NCI-H82 treated with DMSO at 0.1 percent for 48 hours (cell line): Measurements from ENCODE around the gene CEP170B.

Experiments used
- DNase-seq: peaks from one replicate; lab custom pipeline; 2025; ENCODE audit not compliant: unreplicated experiment; lab: John Stamatoyannopoulos, UW

CEP170B gene

DNA sequence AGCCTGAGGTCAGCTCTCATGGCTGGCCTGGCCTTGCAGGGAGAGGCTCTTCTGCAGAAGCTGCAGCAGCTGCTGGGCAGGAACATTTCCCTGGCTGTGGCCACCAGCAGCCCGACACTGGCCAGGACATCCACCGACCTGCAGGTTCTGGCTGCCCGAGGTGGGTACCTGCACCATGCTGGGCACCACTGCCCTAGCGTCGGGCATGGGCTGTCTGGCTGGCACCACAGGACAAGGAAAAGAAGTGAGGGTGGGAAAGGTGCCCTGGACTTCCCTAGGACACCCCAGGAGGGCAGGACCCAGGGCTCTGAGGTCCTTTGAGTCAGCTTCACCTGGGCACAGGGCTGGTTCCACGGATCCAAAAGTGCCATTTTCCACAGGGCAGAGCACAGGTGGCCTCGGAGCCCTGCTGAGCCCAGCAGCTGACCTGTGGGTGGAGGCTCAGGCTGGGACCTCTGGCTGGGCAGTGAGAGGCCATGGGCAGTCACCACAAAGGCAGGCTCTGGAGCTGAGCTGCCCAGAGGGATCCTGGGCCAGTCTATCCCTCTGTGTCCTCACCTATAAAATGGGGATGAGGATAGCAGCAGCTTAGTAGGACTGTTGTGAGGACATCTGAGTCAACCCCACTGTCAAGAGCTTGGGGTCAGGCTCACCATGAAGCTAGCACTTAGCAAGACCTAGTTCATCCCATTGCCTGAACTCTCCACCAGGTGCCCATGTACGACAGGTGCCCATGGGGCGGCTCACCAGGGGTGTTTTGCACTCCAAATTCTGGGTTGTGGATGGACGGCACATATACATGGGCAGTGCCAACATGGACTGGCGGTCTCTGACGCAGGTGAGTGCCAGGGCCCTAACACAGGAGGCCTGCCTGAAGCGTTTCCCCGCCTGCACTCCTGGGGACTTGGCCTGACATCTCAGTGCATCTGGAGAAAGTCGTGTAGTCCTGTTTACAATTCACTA is 64.5 kb downstream of the CEP170B start:
- no peak for DNase-seq

DNA sequence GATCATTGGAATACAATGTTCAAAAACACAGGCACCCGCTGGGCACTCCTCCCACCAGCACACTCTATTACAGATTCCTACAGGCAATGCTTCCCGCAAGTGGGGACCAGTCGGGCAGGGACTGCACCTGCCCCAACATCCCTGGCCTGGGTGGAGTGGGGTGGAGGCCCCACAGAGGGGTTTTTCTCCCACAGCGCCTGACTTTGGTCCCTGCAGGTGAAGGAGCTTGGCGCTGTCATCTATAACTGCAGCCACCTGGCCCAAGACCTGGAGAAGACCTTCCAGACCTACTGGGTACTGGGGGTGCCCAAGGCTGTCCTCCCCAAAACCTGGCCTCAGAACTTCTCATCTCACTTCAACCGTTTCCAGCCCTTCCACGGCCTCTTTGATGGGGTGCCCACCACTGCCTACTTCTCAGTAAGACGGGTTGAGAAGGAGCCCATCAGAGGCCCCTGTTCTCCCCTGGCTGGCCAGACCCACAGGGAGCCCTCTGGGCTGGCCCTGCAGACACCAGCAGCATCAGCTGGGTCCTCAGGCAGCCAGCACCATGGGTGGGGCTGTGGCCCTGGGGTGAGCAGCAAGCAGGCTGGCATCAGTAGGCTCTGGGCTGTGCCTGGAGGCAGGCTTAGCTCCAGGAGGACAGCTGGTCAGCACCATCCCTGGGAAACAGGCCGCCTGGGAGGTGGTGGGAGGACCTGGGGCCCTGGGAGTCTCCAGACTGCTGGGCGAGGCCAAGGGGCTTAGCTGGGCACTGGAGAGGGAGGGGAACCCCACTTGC is 65.6 kb downstream of the CEP170B start:
- no peak for DNase-seq

DNA sequence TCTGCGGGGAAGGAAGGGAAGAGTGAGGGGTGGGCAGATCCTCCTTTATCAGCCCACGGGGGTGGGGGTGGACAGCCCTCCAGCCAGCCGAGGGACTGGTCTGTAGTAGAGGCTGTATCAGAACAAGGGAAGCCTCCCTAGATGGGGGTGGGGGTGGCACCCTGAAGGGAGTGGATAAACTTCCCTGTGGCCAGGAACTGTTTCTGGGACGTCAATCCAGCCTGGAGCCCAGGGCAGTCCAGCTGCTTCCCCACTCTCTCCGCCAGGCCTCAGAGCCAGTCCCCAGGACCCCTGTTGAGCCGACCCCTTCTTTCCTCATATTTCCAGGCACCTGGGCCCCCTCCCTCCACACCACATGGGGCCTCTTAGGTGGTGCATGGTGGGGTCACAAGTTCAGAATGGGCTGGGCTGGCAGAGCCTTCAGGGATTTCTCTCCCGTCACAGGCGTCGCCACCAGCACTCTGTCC is 66.3 kb downstream of the CEP170B start:
- no peak for DNase-seq

DNA sequence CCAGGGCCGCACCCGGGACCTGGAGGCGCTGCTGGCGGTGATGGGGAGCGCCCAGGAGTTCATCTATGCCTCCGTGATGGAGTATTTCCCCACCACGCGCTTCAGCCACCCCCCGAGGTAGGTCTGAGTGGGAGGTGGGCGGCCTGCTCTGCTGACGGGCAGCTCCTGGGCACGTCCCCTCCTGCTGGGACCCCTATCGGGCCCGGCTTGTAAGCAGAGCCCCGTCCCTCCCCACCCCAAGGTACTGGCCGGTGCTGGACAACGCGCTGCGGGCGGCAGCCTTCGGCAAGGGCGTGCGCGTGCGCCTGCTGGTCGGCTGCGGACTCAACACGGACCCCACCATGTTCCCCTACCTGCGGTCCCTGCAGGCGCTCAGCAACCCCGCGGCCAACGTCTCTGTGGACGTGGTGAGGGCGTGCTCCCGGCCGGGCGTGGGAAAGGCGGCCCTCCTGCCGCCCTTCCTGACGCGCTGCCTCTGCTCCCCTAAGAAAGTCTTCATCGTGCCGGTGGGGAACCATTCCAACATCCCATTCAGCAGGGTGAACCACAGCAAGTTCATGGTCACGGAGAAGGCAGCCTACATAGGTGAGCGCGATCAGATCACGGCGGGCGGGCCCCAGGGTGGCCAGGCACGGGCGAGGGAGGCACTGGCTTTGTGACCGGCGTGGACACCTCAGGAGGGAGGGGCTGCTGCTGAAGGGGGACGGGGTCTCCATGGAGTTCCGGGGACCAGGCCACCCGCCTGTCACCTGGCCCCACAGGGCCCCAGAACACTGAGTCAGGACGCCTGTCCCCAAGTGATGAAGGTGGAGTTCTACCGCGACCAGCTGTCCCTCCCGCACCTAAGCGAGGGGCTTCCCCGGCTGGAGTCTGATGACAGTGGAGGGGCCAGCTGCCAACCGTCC is 67.0 kb downstream of the CEP170B start:
- no peak for DNase-seq

DNA sequence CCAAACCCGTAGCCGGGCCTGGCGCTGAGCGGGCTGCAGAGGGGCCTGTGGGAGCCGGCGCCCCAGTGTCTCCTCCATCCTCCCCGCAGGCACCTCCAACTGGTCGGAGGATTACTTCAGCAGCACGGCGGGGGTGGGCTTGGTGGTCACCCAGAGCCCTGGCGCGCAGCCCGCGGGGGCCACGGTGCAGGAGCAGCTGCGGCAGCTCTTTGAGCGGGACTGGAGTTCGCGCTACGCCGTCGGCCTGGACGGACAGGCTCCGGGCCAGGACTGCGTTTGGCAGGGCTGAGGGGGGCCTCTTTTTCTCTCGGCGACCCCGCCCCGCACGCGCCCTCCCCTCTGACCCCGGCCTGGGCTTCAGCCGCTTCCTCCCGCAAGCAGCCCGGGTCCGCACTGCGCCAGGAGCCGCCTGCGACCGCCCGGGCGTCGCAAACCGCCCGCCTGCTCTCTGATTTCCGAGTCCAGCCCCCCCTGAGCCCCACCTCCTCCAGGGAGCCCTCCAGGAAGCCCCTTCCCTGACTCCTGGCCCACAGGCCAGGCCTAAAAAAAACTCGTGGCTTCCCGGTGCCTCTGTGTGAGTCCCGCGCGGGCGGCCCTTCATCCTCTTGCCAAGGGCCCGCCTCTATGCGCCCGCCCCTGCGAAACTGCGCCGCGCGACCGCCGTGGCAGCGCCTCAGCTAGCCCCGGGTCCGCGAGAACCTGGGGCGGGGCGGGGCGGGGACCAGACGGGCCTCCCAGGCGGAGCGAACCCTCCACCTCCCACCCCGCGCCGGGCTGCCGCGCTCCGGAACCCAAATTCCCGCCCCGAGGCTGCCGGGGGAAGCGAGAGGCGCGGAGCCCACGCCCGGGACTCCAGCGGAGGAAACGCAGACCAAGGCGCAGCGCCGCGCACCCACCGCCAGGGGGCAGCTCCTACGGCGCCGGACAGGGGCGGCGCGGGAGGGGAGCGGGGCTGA is 67.9 kb downstream of the CEP170B start:
- peak; percentile 39 for DNase-seq

DNA sequence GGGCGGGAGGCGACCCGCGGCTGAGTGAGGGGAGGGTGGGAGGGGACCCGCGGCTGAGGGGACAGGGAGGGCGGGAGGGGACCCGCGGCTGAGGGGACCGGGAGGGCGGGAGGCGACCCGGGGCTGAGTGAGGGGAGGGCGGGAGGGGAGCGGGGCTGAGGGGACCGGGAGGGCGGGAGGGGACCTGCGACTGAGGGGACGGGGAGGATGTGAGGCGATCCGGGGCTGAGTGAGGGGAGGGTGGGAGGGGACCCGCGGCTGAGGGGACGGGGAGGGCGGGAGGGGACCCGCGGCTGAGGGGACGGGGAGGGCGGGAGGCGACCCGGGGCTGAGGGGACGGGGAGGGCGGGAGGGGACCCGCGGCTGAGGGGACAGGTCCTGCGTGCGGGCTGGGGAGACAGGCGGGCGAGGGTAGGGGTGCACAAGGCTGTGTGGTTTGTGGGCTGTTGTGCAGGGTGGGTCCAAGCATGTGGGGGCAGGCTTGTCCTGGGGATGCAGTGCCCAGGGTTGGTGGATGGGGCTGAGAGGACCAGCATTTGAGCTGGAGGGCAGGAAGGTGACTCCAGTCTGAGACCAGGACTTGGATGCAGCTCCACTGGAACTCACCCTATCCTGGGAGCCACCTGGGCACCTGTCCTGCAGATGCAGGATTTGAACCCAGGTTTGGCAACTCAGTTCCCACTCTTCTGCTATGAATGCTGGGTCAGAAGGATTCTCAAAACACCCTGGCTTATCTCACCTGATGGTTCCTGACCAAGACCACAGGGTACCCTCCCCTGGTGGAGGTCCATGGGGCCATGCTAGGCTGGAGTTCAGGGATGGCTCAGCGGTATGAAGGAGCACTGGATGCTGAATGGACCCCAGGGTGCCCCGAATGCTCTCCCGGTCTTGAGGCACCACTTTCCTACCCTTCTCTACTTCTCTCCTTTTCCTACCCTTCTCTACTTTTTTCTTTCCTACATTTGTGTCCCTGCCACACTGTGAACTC is 69.0 kb downstream of the CEP170B start:
- DNase-seq, result no peak

DNA sequence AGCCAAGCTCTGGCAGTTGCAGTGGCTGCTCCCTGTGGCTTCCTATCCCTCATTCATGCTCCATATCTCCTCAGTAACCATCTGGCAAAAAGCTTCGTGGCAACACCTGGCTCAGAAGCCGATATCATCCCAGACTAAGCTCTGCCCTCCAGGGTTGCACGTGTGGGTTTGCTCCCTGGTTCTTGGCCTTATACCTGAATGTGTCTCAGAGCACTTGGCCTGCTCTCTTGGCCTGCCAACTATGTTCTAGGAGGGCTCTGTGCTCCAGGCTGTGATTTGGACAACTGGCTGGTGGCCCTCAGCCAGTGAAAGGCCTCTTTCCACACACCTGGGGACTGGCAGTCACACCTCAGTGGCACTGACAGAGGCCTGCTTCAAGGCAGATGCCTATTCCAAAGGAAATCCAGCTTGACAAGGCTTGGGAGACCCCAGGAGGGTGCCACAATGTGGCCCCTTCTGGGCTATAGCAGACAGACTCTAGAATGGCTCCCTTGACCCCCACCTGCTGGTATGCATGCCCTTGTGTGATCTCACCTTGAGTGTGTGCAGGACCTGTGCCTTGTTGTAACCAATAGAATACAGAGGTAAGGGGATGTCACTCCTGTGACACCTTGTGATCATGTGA is 70.1 kb downstream of the CEP170B start:
- no peak for DNase-seq

DNA sequence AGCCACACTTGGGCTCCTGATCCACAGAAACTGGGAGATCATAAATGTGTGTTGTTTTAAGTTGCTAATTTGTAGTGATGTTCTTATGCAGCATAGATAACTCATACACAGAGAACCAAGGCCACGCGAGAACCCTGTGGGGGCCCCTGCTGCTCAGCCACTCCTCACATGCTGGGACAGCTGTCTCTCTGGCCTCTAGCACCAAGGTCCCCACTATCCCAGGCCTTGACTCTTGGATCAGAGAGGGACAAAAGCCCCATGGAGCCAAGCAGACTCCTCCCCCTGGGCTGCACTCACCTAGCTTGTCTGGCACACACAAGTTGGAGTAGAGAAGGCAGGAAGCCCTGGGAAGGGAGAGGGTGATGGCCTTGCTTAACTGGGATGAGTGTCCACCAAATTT is 70.9 kb downstream of the CEP170B start:
- no peak for DNase-seq

DNA sequence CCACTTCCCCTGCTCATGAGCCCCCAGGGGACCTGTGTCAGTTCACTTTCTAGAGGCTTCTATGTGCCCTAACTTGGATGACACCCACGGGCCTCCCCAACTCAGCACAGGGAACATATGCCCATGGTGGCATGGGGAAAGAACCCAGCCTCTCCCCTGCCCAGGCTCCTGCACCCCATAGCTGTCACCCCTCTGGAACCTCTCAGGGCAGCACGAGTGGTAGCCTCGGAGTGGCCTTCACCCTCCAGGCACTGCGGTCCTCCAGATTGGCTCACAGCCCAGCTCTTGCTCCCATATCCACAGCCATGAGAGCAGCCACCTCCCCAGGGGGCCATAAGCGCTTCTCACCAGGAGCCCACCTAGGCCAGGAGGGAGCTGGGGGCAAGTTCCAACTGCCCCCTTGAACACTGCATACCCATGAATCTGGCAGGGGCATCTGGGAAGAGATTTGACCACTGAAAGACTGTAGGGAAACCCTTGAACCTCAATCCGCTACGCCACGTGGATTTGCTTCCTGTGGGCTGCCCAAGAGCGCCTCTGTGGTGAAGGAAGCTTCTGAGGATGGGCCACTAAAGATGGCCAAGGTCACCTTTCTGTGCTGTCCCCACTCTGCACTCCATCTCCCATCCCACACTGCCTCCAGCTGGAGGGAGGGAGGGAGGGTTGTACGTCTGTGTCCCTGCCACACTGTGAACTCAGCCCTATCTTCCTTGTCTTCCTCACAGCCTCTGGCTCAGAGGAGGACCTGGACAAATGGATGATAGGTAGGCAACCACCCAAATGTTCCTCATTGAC is 71.5 kb downstream of the CEP170B start:
- no peak for DNase-seq

DNA sequence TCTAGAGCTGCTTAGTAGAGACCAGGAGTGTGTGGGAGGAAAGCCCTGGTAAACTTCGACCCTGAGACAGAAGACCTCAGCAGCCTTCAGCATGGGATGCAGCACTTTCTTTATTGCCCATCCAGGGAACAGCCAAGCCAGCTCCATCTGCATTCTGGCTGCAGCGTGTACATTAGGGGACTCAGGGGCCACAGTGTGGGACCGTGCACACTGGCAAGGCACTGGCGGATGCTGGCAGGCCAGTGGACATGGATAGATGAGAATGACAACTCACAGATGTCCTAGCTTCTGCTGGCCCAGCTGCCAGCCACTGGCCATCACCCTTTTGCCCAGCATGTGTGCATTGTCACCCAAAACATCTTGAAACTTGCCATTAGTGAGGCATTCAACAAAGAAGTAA is 72.1 kb downstream of the CEP170B start:
- DNase-seq, result no peak

DNA sequence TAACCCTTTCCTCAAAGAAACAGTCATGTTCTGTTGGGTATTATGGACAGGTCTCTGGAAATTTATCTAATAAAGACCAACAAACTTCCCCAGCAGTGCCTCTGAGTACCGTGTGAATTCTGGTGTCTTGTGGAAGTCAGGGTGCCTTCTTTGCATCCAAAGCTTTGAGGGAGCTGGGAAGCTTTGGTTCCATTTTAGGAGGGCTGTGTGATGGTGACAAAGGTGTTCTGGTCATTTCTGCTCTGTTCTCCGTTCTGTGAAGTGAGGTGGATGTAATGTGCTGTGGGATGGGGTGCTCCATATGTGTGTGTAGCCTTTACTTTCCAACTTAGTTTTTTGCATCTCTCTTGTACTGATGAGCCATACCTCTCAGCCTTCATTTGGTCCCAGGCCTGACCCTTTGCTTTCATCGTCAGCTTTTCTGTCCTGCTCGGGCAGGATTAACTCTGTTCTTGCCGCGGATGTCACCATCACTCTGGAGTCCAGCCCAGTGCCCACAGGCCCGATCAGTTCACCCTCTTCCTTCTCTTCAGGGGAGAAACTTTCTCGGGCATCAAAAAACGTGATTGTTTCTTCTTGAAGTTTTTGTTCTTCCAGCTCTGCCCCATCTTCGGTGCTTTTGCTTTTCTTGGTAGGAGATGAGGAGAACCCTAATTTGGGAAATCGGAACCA is 72.8 kb downstream of the CEP170B start:
- no peak for DNase-seq

DNA sequence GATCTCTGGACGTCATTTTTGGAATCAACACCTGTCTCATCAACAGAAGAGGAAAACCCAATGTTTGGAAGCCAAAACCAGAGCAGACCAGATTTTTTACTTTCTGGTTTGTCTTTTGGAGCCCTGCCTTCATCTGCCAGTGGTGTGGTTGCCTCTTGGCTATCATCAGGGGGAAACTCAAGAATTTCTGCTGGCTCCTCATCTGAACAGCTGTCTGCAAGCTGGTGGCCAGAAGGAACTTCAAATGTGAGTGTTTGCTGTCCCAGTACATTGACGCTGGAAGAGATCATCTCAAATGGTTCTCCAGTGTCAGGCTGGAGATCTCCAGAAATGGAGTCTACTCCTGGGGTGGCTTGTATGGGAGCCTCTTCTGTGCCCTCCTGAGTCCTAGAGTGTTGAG is 73.4 kb downstream of the CEP170B start:
- DNase-seq, result no peak

DNA sequence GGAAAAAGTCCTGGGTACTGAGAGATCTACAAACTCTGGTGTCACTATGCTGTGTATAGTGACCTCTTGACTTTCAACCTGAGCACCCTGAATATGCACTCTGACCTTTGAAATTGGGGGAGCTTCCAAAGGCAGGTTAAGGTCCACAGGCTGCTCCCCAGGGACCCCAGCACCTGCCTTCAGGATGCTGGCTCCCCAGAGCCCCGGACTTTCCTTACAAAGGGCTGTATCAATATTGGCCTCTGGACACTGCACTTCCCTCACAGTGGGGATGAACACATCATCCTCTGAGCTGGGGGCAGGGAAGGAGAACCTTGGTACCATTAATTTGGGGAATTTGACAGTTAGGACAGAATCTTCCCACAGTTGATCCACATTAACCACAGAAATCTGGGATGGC is 73.9 kb downstream of the CEP170B start:
- no peak for DNase-seq

DNA sequence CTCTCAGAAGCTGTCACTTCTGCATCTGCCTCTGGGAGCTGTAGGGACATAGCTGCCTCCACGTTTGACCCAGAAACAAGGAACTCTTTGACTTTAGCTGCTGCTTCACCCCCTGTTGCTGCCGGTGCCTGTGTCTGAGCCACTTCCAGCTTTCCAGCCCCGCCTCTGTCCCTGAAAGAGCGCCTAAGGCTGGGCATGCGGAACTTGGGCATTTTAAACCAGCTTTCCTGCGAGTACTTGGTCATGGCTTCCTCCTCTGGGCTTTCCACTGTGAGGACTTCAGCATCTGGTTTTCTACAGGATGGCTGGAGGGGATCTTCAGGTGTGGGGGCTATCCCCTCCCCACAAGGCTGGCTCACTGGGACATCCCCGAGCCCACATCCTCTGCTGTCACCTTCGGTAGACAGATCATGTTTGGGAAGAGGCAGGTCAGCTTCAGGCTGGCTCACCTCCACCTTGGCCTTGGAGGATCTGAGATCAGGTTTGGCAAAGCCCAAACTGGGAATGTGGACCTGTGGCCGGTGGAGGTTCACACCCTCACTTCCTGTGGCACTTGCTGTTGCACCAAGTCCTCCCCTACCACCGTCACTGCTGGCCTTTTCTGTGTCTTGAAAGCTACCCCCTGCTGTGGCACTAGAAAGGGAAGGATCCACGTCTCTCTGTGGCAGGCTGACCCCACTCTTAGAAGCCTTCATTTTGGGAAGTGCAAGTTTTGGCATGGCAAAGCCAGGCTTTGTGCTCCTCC is 74.8 kb downstream of the CEP170B start:
- no peak for DNase-seq

DNA sequence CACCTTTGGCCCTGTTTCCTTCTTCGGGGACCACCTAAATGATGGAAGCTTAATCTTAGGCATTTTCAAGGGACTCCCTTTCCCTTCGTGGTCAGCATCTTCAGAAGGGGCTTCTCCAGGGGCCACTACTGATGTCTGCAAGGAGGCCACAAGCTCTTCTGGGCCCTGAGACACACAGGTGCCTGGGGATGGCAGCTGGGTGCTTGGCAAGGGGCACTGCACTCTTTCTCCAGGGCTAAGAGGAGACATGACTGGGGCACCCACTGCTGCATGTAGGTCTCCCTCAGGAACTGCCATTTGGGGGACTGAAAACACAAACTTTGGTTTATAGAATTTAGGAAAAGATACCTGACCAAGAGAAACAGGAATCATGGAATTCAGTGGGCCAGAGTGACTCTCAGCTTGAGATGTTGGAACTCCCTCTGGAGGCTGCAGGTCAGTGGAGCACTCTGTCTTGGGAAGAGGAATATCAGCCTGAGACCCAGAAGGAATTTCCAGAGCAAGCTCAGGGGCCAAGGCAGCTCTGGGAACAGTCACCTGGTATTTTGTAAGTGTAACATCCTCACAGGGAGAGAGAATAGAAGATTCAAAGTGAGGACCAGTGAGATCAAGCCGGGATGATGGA is 75.6 kb downstream of the CEP170B start:
- no peak for DNase-seq
